ENCODE results near the gene DSN1. TPM values are rescaled to one million over a fixed set of nuclear protein-coding genes. Genes with fewer than 3 reads are reported as not detected.

Gene DSN1
- total and polyA plus RNA-seq, 2 experiments from 2014 or later, result 19.4 to 26.4 TPM

Other genes starting within 250 kb of the DSN1 start
- 23.5 and 29.7 TPM in 2 replicates for gene MYL9, start 232.2 kb downstream of the DSN1 start, total RNA-seq (2014; rRNA removed; shearing (Covaris generic))
- gene MYL9, start 232.2 kb downstream of the DSN1 start, polyA plus RNA-seq (2016; fragmentation: Nextera tagmentation; extraction: Ambion mirVana), result 100 and 123 TPM in 2 replicates
- 59.8 and 63.2 TPM in 2 replicates for gene TGIF2, start 200.2 kb downstream of the DSN1 start, total RNA-seq (2014; rRNA removed; shearing (Covaris generic))
- 44.8 and 47.6 TPM in 2 replicates for gene TGIF2, start 200.2 kb downstream of the DSN1 start, polyA plus RNA-seq (2016; fragmentation: Nextera tagmentation; extraction: Ambion mirVana)
- gene RAB5IF, start 168.0 kb downstream of the DSN1 start, total RNA-seq (2014; rRNA removed; shearing (Covaris generic)), result 126 and 138 TPM in 2 replicates
- gene RAB5IF, start 168.0 kb downstream of the DSN1 start, polyA plus RNA-seq (2016; fragmentation: Nextera tagmentation; extraction: Ambion mirVana), result 119 and 123 TPM in 2 replicates
- gene SLA2, start 127.6 kb downstream of the DSN1 start, total RNA-seq (2014; rRNA removed; shearing (Covaris generic)), result 0.62 TPM in 1 of 2 replicates, not detected in the other
- gene SLA2, start 127.6 kb downstream of the DSN1 start, polyA plus RNA-seq (2016; fragmentation: Nextera tagmentation; extraction: Ambion mirVana), result 0.18 TPM in 1 of 2 replicates, not detected in the other
- gene NDRG3, start 27.7 kb downstream of the DSN1 start, total RNA-seq (2014; rRNA removed; shearing (Covaris generic)), result 23.9 and 24.0 TPM in 2 replicates
- gene NDRG3, start 27.7 kb downstream of the DSN1 start, polyA plus RNA-seq (2016; fragmentation: Nextera tagmentation; extraction: Ambion mirVana), result 18.6 and 20.3 TPM in 2 replicates
- gene TLDC2, start 102.4 kb upstream of the DSN1 start, total RNA-seq (2014; rRNA removed; shearing (Covaris generic)), result 0.38 and 0.85 TPM in 2 replicates
- gene TLDC2, start 102.4 kb upstream of the DSN1 start, polyA plus RNA-seq (2016; fragmentation: Nextera tagmentation; extraction: Ambion mirVana), result 0.16 and 0.28 TPM in 2 replicates
- gene SAMHD1, start 177.9 kb upstream of the DSN1 start, total RNA-seq (2014; rRNA removed; shearing (Covaris generic)), result 45.4 and 50.3 TPM in 2 replicates
- 19.5 and 21.9 TPM in 2 replicates for gene SAMHD1, start 177.9 kb upstream of the DSN1 start, polyA plus RNA-seq (2016; fragmentation: Nextera tagmentation; extraction: Ambion mirVana)